Adrenal gland (tissue), 5 donors: ENCODE measurements around the gene NBAS.

ENCODE experiments used
- CTCF ChIP-seq, 6 experiments: fragments of 450-650 bp in 4 of 6; fragments of 200-600 bp in 2 of 6; sonication (generic) in 1 of 6; IDR thresholded peaks; 1 replicate in 5 of 6; 2 replicates in 1 of 6; pipeline versions ENCODE4 v1.5.1 to v1.8.0; 2016 to 2021; ENCODE audit warnings: antibody characterized with exemption in 6 of 6, mild to moderate bottlenecking in 2 of 6, moderate library complexity in 1 of 6
- POLR2A ChIP-seq, 2 donors: fragments of 450-650 bp; IDR thresholded peaks; one replicate each; pipeline ENCODE4 v1.6.1; 2017; ENCODE audit warnings: antibody characterized with exemption in 2 of 2, mild to moderate bottlenecking in 2 of 2, moderate library complexity in 1 of 2
- donor health status: DM: no; HTN: no; CAD: no.

GRCh38 chr2:15355386-15355785 is 205.7 kb downstream of the NBAS start:
- TF ChIP-seq POLR2A (IDR thresholded peaks at IDR 0.05) (no peak), CTCF (IDR thresholded peaks at IDR 0.05) (no peak)
